GM10248 (cell line): ENCODE measurements around the gene GDE1.

Source experiments
- CTCF ChIA-PET: fragments of 300-600 bp; sonication (Branson Sonifier 250); formaldehyde crosslinking; extraction: SDS; loops from one replicate; lab custom pipeline; 2021; ENCODE audit warnings: antibody characterized with exemption; lab: Yijun Ruan, JAX
- POLR2A ChIA-PET: fragments of 350-650 bp; sonication (Branson Sonifier 250); formaldehyde crosslinking; extraction: SDS; loops from one replicate; lab custom pipeline; 2020; ENCODE audit warnings: antibody characterized with exemption; lab: Yijun Ruan, JAX
- DNase-seq: peaks from one replicate; pipeline ENCODE4 v3.0.0; 2012; ENCODE audit errors: extremely low spot score
- CTCF ChIP-seq: IDR thresholded peaks from 2 replicates; pipeline ENCODE4 v1.5.1; 2012; ENCODE audit warnings: mild to moderate bottlenecking, low read depth; ENCODE audit errors: extremely low read depth, missing control alignments, control extremely low read depth

Gene GDE1

GRCh38 chr16:19499006-19499405 is 22.9 kb downstream of the GDE1 start:
- CTCF ChIA-PET, result no interaction called here
- TF ChIP-seq CTCF, result no peak
- DNase-seq, result no peak
- POLR2A ChIA-PET, result no interaction called here

- no peak for TF ChIP-seq CTCF
- CTCF ChIA-PET, result no interaction called here
- POLR2A ChIA-PET, result no interaction called here
- no peak for DNase-seq
Observed at GRCh38 chr16:19497176-19497575, 24.7 kb downstream of the GDE1 start.

- CTCF ChIA-PET, result interaction anchor here (0.6 to 1.6 kb wide), 3 partner anchors 9 to 101 kb away, joined by 3 to 10 read pairs (median 3); no protein-coding TSS in a partner anchor
- DNase-seq, result no peak
- no peak for TF ChIP-seq CTCF
- POLR2A ChIA-PET, result no interaction called here
Observed at GRCh38 chr16:19490619-19491018, 31.3 kb downstream of the GDE1 start.

DNA sequence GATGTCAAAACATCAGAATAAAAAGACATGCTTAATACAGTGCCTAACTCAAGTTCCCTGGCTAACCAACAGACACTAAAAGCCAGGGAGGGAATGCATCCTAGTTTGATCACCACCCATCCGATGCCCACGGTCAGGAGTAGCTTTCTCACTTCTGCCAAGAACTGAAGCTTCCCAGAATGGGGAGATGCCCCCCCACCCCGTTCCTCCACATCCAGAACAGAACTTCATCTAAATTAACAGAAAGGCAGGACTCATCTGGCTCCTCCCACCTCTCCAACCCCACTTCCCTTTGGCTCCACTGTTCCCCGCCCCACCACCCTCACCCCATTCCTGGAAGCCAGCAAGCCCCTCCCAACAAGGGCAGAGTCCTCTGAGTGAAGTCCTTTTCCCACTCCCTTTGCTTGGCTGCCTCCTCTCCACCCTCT is 33.7 kb downstream of the GDE1 start:
- no peak for TF ChIP-seq CTCF
- POLR2A ChIA-PET, result no interaction called here
- no peak for DNase-seq
- CTCF ChIA-PET, result interaction anchor here (1.2 kb wide), 2 partner anchors 15 to 20 kb away, joined by 3 to 6 read pairs; no protein-coding TSS in a partner anchor

GRCh38 chr16:19486750-19487325 is 35.1 kb downstream of the GDE1 start:
- no peak for DNase-seq
- TF ChIP-seq CTCF, result no peak
- CTCF ChIA-PET, result no interaction called here
- POLR2A ChIA-PET, result no interaction called here

- CTCF ChIA-PET, result no interaction called here
- no peak for TF ChIP-seq CTCF
- POLR2A ChIA-PET, result no interaction called here
- DNase-seq, result no peak
Observed at GRCh38 chr16:19486051-19486450, 35.8 kb downstream of the GDE1 start.
